ENCODE data around the gene SIGLEC11. TPM values are rescaled to one million over a fixed set of nuclear protein-coding genes. Genes with fewer than 3 reads are reported as not detected.

SIGLEC11 gene
- total and polyA plus RNA-seq, 2 donors (not counting 3 experiments of a cell fraction or from before 2014, with no cell fraction given), result not detected

- no peak for FAIRE-seq
- ChIA-PET POLR2A (no interaction called here), CTCF (interaction anchor here (1.1 kb wide), 1 partner anchor 13 kb away, joined by 3 read pairs; no protein-coding TSS in a partner anchor)
- peaks cover 6 to 23% of the 10 kb centered on the region in 2 experiments for H3K36me3 ChIP-seq (ENCODE audit: control insufficient read depth in 2 of 2, extremely low read depth in 1 of 2, insufficient read depth in 2 of 2, low read length in 2 of 2)
- intact Hi-C loops (cut with micrococcal nuclease), result no loop called here
- DNase-seq (ENCODE audit: low read depth, low spot score), result no peak
- no peak overlapping the region for H3K4me2 ChIP-seq (ENCODE audit: insufficient read depth, low read length)
- no peaks in the 10 kb centered on the region for H3K9me1 ChIP-seq (replicated peaks; ENCODE audit: control insufficient read depth, extremely low read depth, insufficient read depth, low read length)
- no peak overlapping the region for H2AFZ ChIP-seq (ENCODE audit: low read depth, low read length)
- H3K4me1 ChIP-seq (ENCODE audit: control insufficient read depth, extremely low read depth, insufficient read depth, low read length), result no peaks in the 10 kb centered on the region
- no peak overlapping the region for H3K27ac ChIP-seq (ENCODE audit: insufficient read depth, low read depth, low read length)
- BruUV-seq (replicated peaks), result no TSS peak
- H3K79me2 ChIP-seq (ENCODE audit: control insufficient read depth, insufficient read depth, low read length), result peaks cover 67% of the 10 kb centered on the region
- no peaks in the 10 kb centered on the region for H3K27me3 ChIP-seq (ENCODE audit: control insufficient read depth in 2 of 2, insufficient read depth in 2 of 2, low read length in 2 of 2)
- no peaks in the 10 kb centered on the region for H4K20me1 ChIP-seq (replicated peaks; ENCODE audit: control insufficient read depth, extremely low read depth, insufficient read depth, low read length)
- TF ChIP-seq, protein P1, sequence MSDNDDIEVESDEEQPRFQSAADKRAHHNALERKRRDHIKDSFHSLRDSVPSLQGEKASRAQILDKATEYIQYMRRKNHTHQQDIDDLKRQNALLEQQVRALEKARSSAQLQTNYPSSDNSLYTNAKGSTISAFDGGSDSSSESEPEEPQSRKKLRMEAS (IDR thresholded peaks at IDR 0.05; ENCODE audit: insufficient read depth, insufficient read length), result no peak
- TF ChIP-seq, protein P2, sequence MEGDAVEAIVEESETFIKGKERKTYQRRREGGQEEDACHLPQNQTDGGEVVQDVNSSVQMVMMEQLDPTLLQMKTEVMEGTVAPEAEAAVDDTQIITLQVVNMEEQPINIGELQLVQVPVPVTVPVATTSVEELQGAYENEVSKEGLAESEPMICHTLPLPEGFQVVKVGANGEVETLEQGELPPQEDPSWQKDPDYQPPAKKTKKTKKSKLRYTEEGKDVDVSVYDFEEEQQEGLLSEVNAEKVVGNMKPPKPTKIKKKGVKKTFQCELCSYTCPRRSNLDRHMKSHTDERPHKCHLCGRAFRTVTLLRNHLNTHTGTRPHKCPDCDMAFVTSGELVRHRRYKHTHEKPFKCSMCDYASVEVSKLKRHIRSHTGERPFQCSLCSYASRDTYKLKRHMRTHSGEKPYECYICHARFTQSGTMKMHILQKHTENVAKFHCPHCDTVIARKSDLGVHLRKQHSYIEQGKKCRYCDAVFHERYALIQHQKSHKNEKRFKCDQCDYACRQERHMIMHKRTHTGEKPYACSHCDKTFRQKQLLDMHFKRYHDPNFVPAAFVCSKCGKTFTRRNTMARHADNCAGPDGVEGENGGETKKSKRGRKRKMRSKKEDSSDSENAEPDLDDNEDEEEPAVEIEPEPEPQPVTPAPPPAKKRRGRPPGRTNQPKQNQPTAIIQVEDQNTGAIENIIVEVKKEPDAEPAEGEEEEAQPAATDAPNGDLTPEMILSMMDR (IDR thresholded peaks at IDR 0.05; ENCODE audit: extremely low read depth in 1 of 2, insufficient read depth in 1 of 2, low read depth in 1 of 2, low read length in 2 of 2), result no peak
- TF ChIP-seq GATA2 (IDR thresholded peaks at IDR 0.05; ENCODE audit: insufficient read depth, insufficient read length, low read depth, low read length), result no peak
- no peak for TF ChIP-seq MYC (IDR thresholded peaks at IDR 0.05; ENCODE audit: low read depth, low read length)
- no peak overlapping the region for H3K9ac ChIP-seq (replicated peaks; ENCODE audit: extremely low read depth, insufficient read depth, low read length)
- H3K4me3 ChIP-seq (replicated peaks in 1 of 3; ENCODE audit: insufficient read depth in 1 of 3, low read depth in 1 of 3, low read length in 3 of 3), result no peak overlapping the region
- H3K9me3 ChIP-seq (replicated peaks; ENCODE audit: control insufficient read depth, insufficient read depth, low read length), result no peaks in the 10 kb centered on the region
- dilution Hi-C loops (cut with MboI; ENCODE audit: extremely low pct_ligation_motif_present, low sequenced_read_pairs), result no loop called here
Observed at GRCh38 chr19:49918089-49918488, 42.9 kb downstream of the SIGLEC11 start.

Data from endothelial cell of umbilical vein (primary cell).